Measurements from ENCODE around the gene SYNGR4.

DNA sequence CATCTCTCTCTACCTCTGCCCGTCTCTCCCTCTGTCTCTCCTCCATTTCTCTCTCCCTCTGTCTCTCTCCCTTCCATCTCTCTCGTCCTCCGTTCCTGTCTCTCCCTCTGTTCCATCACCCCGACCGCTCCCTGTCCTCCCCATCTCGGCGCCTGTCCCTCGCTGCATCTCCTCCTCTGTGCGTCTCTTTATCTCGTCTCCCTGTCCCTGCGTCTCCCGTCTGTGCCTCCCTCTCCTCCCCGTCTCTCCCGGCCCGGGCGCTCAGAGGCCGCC lies 33.9 kb downstream of the SYNGR4 start:
- no peak for TF ChIP-seq CTCF (optimal IDR thresholded peaks at IDR 0.05 in 1 of 3, IDR thresholded peaks at IDR 0.05 in 1 of 3, conservative IDR thresholded peaks at IDR 0.05 in 1 of 3; ENCODE audit: extremely low read depth in 1 of 3, insufficient read depth in 2 of 3, low read length in 3 of 3)
- TF ChIP-seq EZH2 (IDR thresholded peaks at IDR 0.05; ENCODE audit: low read length): no peak

All from keratinocyte (primary cell).